K562 (cell line): ENCODE measurements around the gene COL1A2. TPM values are rescaled to one million over a fixed set of nuclear protein-coding genes. Genes with fewer than 3 reads are reported as not detected.
A peak's percentile ranks its signal among the peaks of the same experiment; 100 is the strongest.

ENCODE experiments used
- ATAC-seq: fragments of 200-7000 bp; cut with Tn5 transposase; 3 replicates; pipeline ENCODE4 v1.9.1; 2020; ENCODE audit warnings: moderate library complexity
- BruUV-seq: library from RNA; stranded (reverse); fragments of 400-500 nt; replicated peaks from 2 replicates; lab custom pipeline; 2021; lab: Mats Ljungman, UMichigan
- CTCF ChIA-PET: fragments of 300-600 bp; formaldehyde crosslinking; extraction: SDS; loops from one replicate; lab custom pipeline; 2021; ENCODE audit warnings: low intra/inter-chr PET ratio; lab: Yijun Ruan, JAX
- POLR2A ChIA-PET: fragments of 300-600, 350-650 bp; sonication (Branson Sonifier 250); formaldehyde crosslinking; extraction: SDS; loops from one replicate; lab custom pipeline; 2021; ENCODE audit warnings: antibody characterized with exemption, inconsistent platforms; lab: Yijun Ruan, JAX
- DNase-seq, 4 experiments: peaks; one replicate each; pipeline versions ENCODE4 v3.0.0 to v3.0.0-alpha.2; 2011 to 2018; ENCODE audit warnings: low spot score in 3 of 4, mixed read lengths in 3 of 4; ENCODE audit errors: extremely low read depth in 1 of 4
- FAIRE-seq: peaks from 2 replicates; lab custom pipeline; 2011; peaks lifted over from hg19 to GRCh38; lab: Jason Lieb, UNC
- H2AFZ ChIP-seq: 2 replicates; pipeline ENCODE4 v1.6.0; 2011; ENCODE audit warnings: low read depth, low read length, control low read depth, inconsistent platforms
- H3K27ac ChIP-seq: fragments of 200-600 bp; 3 replicates; pipeline ENCODE4 v1.8.0; 2011; ENCODE audit warnings: low read depth, mild to moderate bottlenecking, control low read depth, inconsistent platforms, low read length, moderate library complexity, mixed read lengths; ENCODE audit errors: extremely low read depth
- H3K27me3 ChIP-seq, 2 experiments: fragments of 300-600 bp in 1 of 2; 2 replicates in 1 of 2; 3 replicates in 1 of 2; pipeline versions ENCODE4 v1.6.0 to v1.8.0; 2011; ENCODE audit warnings: inconsistent platforms in 2 of 2, low read length in 2 of 2, mild to moderate bottlenecking in 1 of 2, mixed read lengths in 1 of 2, moderate library complexity in 1 of 2; ENCODE audit not compliant: control insufficient read depth in 2 of 2, insufficient read depth in 2 of 2
- H3K36me3 ChIP-seq: fragments of 300-600 bp; 3 replicates; pipeline ENCODE4 v1.8.0; 2011; ENCODE audit warnings: mild to moderate bottlenecking, low read length, inconsistent platforms; ENCODE audit not compliant: control insufficient read depth, insufficient read depth
- H3K4me1 ChIP-seq, 2 experiments: fragments of 200-600 bp in 1 of 2; replicated peaks in 1 of 2; 2 replicates in 1 of 2; 3 replicates in 1 of 2; pipeline versions ENCODE4 v1.5.1 to v1.8.0; 2011; ENCODE audit warnings: inconsistent platforms in 2 of 2, low read length in 2 of 2, mild to moderate bottlenecking in 1 of 2, mixed read lengths in 1 of 2, moderate library complexity in 1 of 2; ENCODE audit not compliant: control insufficient read depth in 2 of 2, insufficient read depth in 2 of 2
- H3K4me2 ChIP-seq: 2 replicates; pipeline ENCODE4 v1.6.1; 2011; ENCODE audit warnings: low read length, control low read depth, inconsistent platforms, mixed read lengths; ENCODE audit not compliant: insufficient read depth
- H3K4me3 ChIP-seq: fragments of 200-600 bp; sonication (generic), shearing (Covaris generic); 2 replicates; pipeline ENCODE4 v1.5.1; 2016; ENCODE audit warnings: control low read depth, inconsistent platforms
- H3K79me2 ChIP-seq: fragments of 200-600 bp; 3 replicates; pipeline ENCODE4 v1.8.0; 2011; ENCODE audit warnings: low read length, inconsistent platforms; ENCODE audit not compliant: control insufficient read depth, insufficient read depth
- H3K9ac ChIP-seq, 2 experiments: 2 replicates each; pipeline versions ENCODE4 v1.6.0 to v1.6.1; 2011; ENCODE audit warnings: low read depth in 2 of 2, low read length in 2 of 2, control low read depth in 1 of 2, inconsistent platforms in 1 of 2, mild to moderate bottlenecking in 1 of 2, mixed read lengths in 1 of 2; ENCODE audit not compliant: insufficient read depth in 1 of 2
- H3K9me1 ChIP-seq: one replicate; pipeline ENCODE4 v1.6.0; 2011; ENCODE audit warnings: inconsistent platforms, mild to moderate bottlenecking, low read length, moderate library complexity; ENCODE audit not compliant: control insufficient read depth, insufficient read depth
- H3K9me3 ChIP-seq: replicated peaks from 2 replicates; pipeline ENCODE4 v1.5.1; 2011; ENCODE audit warnings: low read depth, low read length, inconsistent platforms; ENCODE audit not compliant: control insufficient read depth, insufficient read depth
- H4K20me1 ChIP-seq: replicated peaks from 2 replicates; pipeline ENCODE4 v1.6.1; 2011; ENCODE audit warnings: low read length, inconsistent platforms, mixed read lengths; ENCODE audit not compliant: control insufficient read depth, insufficient read depth
- DACH1 ChIP-seq: fragments of 450-650 bp; IDR thresholded peaks from 2 replicates; pipeline ENCODE4 v1.6.1; 2018; ENCODE audit not compliant: partially characterized antibody
- FIP1L1 ChIP-seq: fragments of 200-400 bp; formaldehyde crosslinking; IDR thresholded peaks from 2 replicates; pipeline ENCODE4 v1.6.1; 2018; ENCODE audit warnings: mild to moderate bottlenecking, low read depth, low read length; ENCODE audit not compliant: poor library complexity, severe bottlenecking
- HDAC1 ChIP-seq, 2 experiments: fragments of 450-650 bp; IDR thresholded peaks; 2 replicates each; pipeline ENCODE4 v1.6.1; 2016 to 2017; ENCODE audit warnings: inconsistent platforms in 1 of 2, mild to moderate bottlenecking in 1 of 2, moderate library complexity in 1 of 2
- NCOA1 ChIP-seq: fragments of 450-650 bp; IDR thresholded peaks from 2 replicates; pipeline ENCODE4 v1.6.1; 2016; ENCODE audit warnings: low read depth
- NFIC ChIP-seq: fragments of 450-650 bp; IDR thresholded peaks from 2 replicates; pipeline ENCODE4 v1.6.1; 2017; ENCODE audit warnings: mild to moderate bottlenecking, inconsistent platforms
- NFIX ChIP-seq: fragments of 250-450 bp; sonication (Bioruptor Pico); IDR thresholded peaks from 2 replicates; pipeline ENCODE4 v1.4.0; 2020; ENCODE audit warnings: low read depth, mild to moderate bottlenecking, moderate library complexity
- RHOXF2B ChIP-seq: fragments of 250-450 bp; sonication (Bioruptor Pico); conservative IDR thresholded peaks from 2 replicates; pipeline ENCODE4 v1.5.1; 2021
- ZNF431 ChIP-seq: sonication (generic); formaldehyde crosslinking; IDR thresholded peaks from 2 replicates; pipeline ENCODE4 v1.8.0; 2022; ENCODE audit warnings: mild to moderate bottlenecking, missing genetic modification reagents
- WGBS: fragments of 100-300 bp; shearing (Covaris generic); methylation state at CpG from one replicate; pipeline ENCODE4 v1.1.6; 2016; ENCODE audit warnings: low coverage, mixed read lengths; ENCODE audit not compliant: insufficient coverage; ENCODE audit errors: missing lambda C conversion rate; 5-methylcytosine and 5-hydroxymethylcytosine counted together
- in situ Hi-C: fragments of 300-500 bp; cut with MboI; formaldehyde crosslinking; loops from 4 replicates; pipeline ENCODE4 v1.15.0; 2018; ENCODE audit warnings: inconsistent platforms, mixed read lengths
- intact Hi-C: fragments of 100-400 bp; cut with micrococcal nuclease; formaldehyde crosslinking; loops from 2 replicates; pipeline ENCODE4 v1.14.2; 2022
- polyA plus RNA-seq, 8 experiments: library from polyadenylated mRNA; depleted of rRNA in 4 of 8; stranded (reverse) in 5 of 8; unstranded in 3 of 8; fragments of >200 nt; fragmentation: Nextera tagmentation in 2 of 8; fragmentation: Illumina TruSeq in 1 of 8; extraction: Ambion mirVana in 2 of 8; extraction: Trizol in 1 of 8; gene quantifications; 2 replicates each; pipeline versions ENCODE4 v1.2.1 to v1.2.3, GENCODE V29; 2011 to 2014; ENCODE audit warnings: inconsistent platforms in 1 of 8, missing spikeins in 1 of 8
- total RNA-seq, 7 experiments: library from RNA; depleted of rRNA in 6 of 7; stranded (reverse); fragments of >200 nt in 6 of 7; fragmentation: Illumina TruSeq in 2 of 7; extraction: Trizol in 2 of 7; gene quantifications; 2 replicates each; pipeline versions ENCODE4 v1.2.1 to v1.2.3, GENCODE V29; 2011 to 2021; ENCODE audit warnings: low replicate concordance in 1 of 7
- TF ChIP-seq, protein P1 (sequence below): fragments of 450-650 bp; IDR thresholded peaks from 2 replicates; pipeline ENCODE4 v1.6.1; 2016; ENCODE audit warnings: antibody characterized with exemption

Gene COL1A2
- total and polyA plus RNA-seq, 9 of the 15 experiments (the other 6 are each of a cell fraction or from before 2014, with no cell fraction given), result 0.94 to 11.6 (median 1.7) TPM

DNA sequence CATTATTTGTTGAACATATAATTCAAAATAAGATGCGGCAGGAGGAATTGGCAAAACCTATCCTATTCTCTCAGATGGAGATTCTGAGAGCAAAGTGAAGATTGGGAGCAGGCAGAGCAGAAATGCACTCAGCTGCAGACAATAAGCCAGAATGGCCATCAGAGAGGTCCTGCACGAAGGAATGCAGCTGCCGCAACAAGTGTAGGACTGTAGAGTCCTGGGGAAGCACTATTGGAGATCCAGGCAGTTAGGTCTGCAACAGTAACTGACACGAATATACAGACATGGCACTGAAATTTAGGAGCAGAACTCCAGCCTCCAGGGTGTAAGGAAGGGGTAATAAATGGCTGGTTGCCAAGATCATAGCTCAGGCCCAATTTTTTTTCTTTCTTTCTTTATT lies 10.4 kb upstream of the COL1A2 start:
- H3K27ac ChIP-seq, result no peak overlapping the region
- no TSS peak for BruUV-seq
- ChIA-PET POLR2A (no interaction called here), CTCF (interaction anchor here (0.9 kb wide), 1 partner anchor 12 kb away, joined by 4 read pairs; no protein-coding TSS in a partner anchor)
- in situ Hi-C loops, result no loop called here
- no peak for DNase-seq
- no peaks in the 10 kb centered on the region for H3K9me1 ChIP-seq
- TF ChIP-seq NFIX (CRISPR knock-in tag) (no peak), RHOXF2B (no peak), NCOA1 (no peak), FIP1L1 (no peak), HDAC1 (IDR thresholded peaks at IDR 0.05) (no peak), ZNF431 (no peak), DACH1 (no peak), NFIC (peak; percentile 51; the same call in 1 of the 2 replicates)
- TF ChIP-seq, protein P1, sequence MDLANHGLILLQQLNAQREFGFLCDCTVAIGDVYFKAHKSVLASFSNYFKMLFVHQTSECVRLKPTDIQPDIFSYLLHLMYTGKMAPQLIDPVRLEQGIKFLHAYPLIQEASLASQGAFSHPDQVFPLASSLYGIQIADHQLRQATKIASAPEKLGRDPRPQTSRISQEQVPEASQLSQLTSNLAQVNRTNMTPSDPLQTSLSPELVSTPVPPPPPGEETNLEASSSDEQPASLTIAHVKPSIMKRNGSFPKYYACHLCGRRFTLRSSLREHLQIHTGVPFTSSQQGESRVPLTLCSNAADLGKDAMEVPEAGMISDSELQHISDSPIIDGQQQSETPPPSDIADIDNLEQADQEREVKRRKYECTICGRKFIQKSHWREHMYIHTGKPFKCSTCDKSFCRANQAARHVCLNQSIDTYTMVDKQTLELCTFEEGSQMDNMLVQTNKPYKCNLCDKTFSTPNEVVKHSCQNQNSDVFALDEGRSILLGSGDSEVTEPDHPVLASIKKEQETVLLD, result no peak
- no peak for FAIRE-seq
- H3K36me3 ChIP-seq, result no peaks in the 10 kb centered on the region
- no peak overlapping the region for H3K4me3 ChIP-seq
- H3K9me3 ChIP-seq, result no peaks in the 10 kb centered on the region
- no peak overlapping the region for H2AFZ ChIP-seq
- ATAC-seq, result no peak
- no peaks in the 10 kb centered on the region for H3K27me3 ChIP-seq
- H3K4me1 ChIP-seq, result no peaks in the 10 kb centered on the region
- no peak overlapping the region for H3K4me2 ChIP-seq
- H4K20me1 ChIP-seq, result no peaks in the 10 kb centered on the region
- H3K9ac ChIP-seq, result no peak overlapping the region
- intact Hi-C loops, result no loop called here
- no peaks in the 10 kb centered on the region for H3K79me2 ChIP-seq
- 5% methylated on average over 4 of the region's 4 CpGs for WGBS
